Stimulated activated CD8-positive, alpha-beta memory T cell treated with anti-CD3 and anti-CD28 coated beads, Interleukin-7, amount 100 ng/mL, for 1 hour (primary cell): ENCODE measurements around the gene GRM7.

Experiments used
- DNase-seq, 2 donors: peaks; one replicate each; pipeline ENCODE4 v3.0.0-alpha.2; 2020; ENCODE audit warnings: low read depth in 2 of 2

Gene GRM7

GRCh38 chr3:7241584-7242302 lies 380.8 kb downstream of the GRM7 start:
- no peak for DNase-seq

DNA sequence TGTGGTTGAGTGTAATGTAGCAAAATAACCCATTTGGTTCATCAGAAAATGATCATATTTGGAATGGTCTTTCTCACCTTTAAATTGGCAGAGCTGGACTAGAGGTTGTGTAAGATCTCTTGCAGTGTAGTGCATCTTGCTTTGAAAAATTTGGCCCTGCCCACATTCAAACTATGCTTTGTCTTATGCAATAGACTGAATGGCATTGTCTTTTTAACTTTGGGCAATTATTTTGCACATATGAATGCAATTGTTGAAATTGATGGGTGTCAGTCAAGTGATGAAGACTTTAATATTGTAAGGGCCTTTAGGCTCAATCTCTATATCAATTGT lies 381.4 kb downstream of the GRM7 start:
- no peak for DNase-seq

DNA sequence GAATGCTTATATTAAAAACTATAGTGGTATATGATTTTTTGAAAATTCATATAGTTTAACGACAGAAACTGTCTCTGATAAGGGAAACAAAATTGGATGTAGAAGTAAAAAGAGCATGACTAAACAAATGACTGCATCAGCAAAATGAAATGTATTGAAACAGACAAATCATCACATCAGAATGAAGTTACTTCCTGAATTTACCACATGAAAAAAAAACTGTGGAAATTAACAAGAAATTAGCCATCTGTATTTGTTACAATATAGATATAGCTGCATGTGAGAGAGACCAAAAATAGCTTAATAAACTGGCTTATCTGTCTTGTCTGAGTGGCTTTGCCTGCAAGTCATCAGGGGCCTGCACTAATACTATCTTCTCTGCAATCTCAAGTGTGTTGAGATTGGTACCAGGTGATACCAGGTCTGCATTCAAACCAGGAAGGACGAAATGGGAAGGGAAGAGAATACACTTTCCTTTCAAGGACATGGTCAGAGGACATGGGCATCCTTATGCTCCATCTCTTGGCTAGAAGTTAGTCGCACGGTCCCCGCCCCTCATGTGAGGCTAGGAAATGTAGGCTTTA lies 388.7 kb downstream of the GRM7 start:
- no peak for DNase-seq

DNA sequence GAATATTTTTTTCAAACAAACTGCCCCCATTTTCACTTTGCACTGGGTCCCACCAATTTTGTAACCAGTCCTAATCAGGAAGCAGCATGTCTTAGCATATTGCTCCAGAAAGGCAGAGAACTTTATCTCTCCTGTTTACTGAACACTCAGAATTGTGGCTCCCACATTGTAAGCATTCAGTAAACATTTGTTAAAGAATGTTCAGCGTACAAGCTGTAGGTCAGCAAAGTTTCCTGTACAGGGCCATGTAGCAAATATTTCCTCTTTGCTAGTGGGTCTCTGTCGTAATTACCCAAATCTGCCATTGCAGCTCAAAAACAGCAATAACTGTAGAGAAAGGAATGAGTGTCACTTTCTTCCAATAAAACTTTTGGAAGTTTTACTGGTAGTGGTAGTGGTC lies 393.3 kb downstream of the GRM7 start:
- no peak for DNase-seq

DNA sequence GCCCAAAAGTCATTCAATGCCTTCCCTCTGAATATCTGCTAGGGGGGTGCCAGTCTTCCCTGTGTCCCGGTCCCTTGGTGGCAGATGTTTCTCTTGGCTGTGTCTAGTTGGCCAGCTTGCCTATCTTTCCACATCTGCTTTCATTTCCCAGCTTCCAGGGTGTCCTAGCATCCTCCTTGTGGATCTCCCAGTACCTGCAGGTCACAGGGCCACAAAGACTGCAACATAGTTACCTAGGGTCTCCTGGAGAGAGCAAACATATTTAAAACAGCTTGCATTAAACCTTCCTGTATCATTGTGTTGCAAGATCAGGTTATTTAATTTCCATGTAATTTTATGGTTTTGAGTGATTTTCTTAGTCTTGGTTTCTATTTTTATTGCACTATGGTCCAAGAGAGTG lies 400.1 kb downstream of the GRM7 start:
- DNase-seq, result no peak

DNA sequence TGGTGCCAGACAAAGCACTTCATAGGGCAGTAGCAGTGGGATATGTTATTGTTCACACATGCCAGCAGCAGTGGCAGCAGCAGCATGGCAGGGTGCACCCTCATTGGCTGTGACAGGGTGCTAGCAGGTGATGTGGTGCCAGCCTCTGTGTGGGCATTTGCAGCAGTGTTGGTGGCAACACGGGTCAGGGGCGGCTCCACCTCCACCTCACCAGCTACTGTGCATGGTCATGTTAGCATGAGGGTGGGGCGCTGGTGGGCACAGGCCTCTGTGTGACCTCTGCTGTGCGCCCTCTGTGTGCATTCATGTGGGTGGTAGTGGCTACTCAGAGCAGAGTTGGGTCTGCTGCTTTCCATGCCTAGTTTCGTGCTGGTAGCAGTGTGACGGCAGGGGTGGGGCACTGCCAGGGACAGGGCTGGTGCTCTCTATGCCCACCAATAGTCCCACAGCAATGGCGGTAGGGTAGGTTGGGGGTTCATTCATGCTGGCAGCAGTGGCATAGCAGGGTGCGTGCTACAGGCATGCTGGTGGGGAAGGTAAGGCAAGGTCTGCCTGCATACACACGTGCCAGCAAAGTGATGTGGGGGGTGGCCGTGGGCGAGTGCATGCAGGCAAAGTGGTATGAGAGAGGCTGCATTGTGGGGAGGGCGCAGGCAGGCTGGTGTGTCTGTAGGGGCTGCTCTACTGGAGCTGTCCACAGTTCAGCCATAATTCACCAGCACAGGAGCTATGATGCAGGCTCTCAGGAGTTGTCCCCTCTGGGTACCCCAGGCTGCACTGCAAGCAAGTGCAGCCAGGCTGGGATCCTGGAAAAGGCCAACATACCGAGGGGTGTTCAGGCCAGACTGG lies 402.7 kb downstream of the GRM7 start:
- DNase-seq, result no peak

GRCh38 chr3:7264196-7264526 lies 403.2 kb downstream of the GRM7 start:
- DNase-seq, result no peak

- no peak for DNase-seq
Observed at GRCh38 chr3:7265736-7266135, 404.8 kb downstream of the GRM7 start.

DNA sequence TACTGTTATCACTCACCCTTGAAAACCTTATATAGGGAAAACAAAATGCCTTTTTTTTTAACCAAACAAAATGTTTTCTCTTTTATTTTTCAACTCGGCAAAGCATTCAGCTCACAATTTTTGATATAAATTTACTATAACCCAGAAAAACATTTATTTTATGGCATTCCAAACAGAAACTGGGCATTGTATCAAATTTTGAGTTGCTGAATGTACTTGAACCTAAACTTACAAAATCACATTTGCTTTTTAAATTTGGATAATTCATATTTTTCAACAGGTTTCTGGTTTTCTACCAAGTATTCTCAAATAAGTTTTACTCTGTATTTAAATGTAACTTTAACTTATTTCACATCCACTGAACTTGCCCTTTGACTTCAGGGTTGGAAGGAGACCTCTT lies 405.6 kb downstream of the GRM7 start:
- DNase-seq, result no peak

DNA sequence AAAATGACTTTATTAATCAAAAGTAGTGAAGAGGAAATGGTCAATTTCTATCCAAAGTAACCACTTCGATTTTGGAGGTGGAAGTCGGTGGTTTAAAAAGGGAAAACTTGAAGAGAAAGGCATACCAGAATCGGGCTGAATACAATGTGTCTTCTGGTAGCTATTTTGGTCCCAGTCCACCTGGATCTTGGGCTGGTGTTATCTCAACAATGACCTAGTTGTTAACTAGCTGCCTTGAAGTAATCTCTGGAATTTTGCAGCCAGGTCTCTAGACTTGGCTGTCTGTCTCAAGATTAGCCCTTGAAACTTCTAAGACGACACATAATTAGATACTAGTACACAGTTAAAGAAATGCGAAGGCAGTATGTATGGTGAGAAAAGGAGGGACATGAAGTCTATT lies 409.8 kb downstream of the GRM7 start:
- DNase-seq, result no peak

DNA sequence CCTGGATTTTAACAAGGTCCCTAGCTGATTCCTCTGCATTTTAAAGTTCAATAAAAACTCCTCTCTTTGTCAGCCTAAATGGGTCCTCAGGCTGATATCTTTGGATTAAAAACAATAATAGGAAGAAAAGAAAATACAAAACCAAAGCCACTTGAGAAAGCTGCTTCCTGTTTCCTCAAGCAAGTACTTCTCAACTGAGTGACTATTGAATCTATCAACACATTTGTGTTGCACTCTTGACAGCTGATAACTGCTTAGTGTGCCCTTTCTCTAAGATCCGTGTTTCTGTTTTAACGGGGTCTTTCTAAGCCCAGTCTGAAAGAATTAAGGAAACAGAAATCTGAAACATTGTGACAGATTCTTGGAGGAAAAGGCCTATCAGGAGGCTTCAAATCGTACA lies 410.7 kb downstream of the GRM7 start:
- DNase-seq, result no peak

- DNase-seq, result no peak
Observed at GRCh38 chr3:7272203-7272602, 411.3 kb downstream of the GRM7 start.

GRCh38 chr3:7275396-7275795 lies 414.5 kb downstream of the GRM7 start:
- DNase-seq, result no peak

DNA sequence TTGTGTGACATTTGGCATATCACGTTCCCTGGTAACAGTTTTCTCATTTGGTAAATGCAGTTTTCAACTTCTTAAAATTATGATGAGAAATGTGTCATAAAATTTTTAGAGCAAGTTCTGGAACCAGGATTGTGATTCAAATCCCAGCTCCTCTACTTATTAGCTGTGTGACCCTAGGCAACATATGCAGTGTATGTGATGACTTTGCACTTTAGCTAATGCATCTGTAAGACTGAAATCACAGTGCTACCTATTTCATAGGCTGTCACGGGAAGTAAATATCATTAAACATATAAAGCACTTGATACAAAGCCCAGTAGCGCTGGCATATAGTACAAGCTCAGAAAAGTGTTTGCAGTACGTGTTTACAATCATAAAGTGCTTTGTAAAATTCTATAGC lies 419.4 kb downstream of the GRM7 start:
- DNase-seq, result no peak

- no peak for DNase-seq
Observed at GRCh38 chr3:7282988-7283387, 422.1 kb downstream of the GRM7 start.

DNA sequence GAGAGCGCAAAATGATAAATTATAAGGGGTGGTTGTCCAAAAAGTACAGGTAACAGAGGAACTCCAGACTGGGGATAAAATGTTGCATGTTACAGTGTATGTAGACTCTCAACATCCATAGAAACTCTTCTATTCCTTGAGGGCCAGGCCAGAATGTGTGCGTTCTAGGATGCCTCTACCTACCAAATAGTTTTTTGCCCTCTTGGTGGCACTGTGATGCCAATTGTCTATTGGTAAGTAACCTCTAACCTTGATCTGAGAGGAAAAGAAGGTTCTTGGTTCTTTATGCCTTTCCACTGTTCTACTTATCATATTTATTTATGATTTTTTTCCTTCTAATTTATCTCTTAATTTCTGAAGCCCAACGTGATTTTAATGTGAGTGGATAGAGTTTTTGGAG lies 424.6 kb downstream of the GRM7 start:
- no peak for DNase-seq

DNA sequence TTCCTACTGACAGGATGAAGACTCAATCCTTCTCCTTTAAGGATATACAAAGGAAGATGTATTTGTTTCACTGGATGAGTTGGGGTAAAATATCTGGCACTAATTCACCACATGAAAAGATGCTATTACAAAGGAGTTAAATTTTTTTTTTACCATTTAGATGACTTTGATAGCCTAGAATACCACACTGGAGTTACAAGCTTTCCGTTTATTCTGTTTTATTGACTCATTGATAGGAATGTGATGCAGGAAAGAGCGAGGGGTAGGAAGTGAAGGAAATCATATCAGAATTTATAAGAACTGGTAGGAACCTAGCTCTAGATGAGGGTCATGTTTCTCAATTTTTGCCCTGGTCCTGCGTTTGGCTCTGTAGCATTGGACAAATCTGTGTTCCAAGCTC lies 427.2 kb downstream of the GRM7 start:
- DNase-seq, result no peak

GRCh38 chr3:7289121-7289520 lies 428.2 kb downstream of the GRM7 start:
- DNase-seq, result no peak

DNA sequence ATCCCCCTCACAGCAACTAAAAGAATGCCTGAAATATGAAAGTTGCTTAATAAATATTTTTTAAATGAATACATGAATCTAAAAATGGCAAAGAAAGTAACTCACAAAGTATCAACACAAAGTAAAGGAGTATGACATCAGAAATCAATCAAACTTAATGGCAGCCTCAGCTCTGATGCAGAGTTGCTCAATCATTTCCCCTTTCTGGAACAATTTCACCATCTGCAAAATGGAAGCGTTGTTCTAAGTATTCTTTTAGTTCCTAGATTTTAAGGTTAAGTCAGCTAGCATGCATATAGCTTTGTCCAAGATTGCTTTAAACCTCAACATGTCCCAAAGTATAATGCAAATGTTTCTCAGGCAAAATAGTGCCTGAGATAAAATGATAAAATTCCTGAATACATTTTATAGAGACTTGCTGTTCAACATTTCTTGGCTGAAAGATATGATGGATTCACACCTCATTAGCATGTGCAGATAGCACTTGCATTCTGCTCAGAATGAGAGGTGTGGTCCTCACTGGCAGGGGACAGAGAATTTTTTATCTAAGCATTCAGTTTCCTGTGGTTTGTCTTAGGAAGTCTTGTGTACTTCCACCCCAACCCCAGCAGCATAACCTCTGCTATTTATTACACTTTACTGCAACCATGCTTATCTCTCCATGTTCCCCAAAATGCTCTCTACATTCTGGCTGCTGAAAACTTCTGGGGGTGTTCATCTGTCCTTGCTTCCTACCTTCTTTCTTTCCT lies 429.3 kb downstream of the GRM7 start:
- no peak for DNase-seq

DNA sequence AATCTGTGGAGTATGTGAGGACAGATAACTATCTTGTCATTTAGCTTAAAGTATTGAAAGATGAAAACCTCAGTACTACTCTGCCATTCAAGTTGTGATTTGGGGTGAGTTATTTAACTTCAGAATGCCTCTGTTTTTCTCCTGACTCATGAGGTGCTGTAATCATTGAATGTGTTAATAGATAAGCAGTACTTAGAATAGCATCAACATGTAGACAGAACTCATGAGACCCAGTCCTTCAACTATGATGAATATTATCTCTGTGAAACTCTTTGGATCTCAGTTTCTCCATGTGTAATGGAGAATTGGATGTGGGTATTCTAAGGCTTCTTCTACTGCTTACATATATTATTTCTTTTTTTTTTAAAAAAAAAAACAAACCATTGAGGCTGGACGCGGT lies 431.4 kb downstream of the GRM7 start:
- no peak for DNase-seq

DNA sequence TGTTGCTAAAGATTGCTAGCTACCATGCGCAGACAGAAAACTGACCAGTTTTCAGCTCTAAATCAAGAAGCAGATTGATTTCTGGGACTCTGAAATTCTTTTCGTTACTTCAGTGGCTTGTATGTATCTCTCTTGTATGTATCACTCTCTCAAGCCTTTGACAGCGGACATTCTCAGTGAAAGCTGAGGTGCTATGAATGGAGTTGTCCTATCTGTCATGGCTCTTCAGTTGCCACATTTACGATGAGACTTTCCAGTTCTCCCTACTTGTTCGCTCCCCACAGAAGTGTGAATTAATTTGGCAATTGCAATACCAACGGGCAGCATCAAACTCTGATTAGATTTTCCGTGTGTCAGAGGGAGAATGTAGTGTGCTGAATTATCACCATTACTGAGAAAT lies 432.4 kb downstream of the GRM7 start:
- no peak for DNase-seq

- DNase-seq, result no peak
Observed at GRCh38 chr3:7305561-7305960, 444.6 kb downstream of the GRM7 start.

DNA sequence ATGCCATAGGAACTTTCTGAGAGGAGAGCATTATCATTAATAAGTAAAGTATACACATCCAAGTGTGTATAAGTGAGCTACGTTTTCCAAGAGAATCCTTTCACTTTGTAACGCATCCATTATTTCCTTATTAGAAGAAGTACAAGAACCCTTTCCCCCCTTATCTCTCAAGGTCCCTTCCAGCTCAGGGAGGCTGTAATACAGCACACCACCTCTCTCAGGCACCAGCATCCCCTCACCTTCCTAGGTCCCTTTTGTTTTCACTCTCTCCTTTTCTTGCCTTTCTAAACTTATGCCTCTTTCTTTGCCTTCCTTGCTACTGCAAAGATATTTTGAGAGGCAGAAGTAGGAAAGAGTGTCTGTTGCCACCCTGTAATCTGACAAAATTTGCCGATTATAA lies 446.0 kb downstream of the GRM7 start:
- DNase-seq, result no peak
